ENCODE results near the gene EEFSEC.
A peak's percentile ranks its signal among the peaks of the same experiment; 100 is the strongest.

Gene EEFSEC

GRCh38 chr3:128320551-128321340 is 167.5 kb downstream of the EEFSEC start:
- DNase-seq, result peak; percentile 12

- DNase-seq, result peak; percentile 22
Measured at GRCh38 chr3:128321418-128321817, 168.1 kb downstream of the EEFSEC start.

GRCh38 chr3:128322030-128323022 is 169.0 kb downstream of the EEFSEC start:
- peak; percentile 45 for DNase-seq

DNA sequence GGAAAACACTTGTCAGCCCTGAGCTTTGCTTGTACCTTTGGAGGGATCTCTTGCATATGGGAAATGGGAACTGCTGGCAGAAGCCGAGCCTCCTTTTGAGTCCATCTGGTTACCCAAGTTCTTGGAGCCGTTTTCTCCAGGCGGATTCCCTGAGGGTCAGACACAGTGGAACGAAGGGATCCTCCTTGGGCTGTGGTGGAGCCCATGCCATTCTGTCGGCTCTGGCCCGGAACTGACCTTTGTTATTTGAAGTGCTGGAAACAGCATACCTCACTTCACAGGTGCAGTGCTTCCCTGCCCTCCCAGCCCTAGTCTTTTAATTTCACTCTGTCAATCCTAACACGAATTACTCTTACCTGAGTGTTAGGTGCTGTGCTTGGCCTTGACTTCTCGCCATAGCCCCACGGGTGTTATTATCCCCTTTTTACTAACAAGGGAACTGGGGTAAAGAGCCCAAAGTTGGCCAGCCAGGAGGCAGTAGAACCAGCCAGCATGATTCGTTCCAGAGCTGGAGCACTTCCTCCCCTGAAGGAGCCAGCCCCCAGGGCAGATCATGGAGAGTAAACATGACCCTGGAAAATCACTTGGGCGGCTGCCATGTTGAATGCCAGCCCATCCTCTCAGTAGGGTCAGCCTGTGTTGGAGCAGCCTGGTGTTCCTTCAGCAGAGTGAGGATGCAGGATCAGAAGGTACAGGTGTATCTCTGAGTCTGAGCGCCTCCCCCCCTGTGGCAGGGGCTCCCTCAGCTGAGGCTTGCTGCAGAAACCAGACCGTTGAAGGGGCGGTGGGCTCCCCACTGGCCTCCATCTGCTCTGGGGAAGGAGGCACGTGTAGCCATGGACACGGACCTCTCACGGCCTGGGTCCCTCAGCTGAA is 170.2 kb downstream of the EEFSEC start:
- DNase-seq, result no peak

DNA sequence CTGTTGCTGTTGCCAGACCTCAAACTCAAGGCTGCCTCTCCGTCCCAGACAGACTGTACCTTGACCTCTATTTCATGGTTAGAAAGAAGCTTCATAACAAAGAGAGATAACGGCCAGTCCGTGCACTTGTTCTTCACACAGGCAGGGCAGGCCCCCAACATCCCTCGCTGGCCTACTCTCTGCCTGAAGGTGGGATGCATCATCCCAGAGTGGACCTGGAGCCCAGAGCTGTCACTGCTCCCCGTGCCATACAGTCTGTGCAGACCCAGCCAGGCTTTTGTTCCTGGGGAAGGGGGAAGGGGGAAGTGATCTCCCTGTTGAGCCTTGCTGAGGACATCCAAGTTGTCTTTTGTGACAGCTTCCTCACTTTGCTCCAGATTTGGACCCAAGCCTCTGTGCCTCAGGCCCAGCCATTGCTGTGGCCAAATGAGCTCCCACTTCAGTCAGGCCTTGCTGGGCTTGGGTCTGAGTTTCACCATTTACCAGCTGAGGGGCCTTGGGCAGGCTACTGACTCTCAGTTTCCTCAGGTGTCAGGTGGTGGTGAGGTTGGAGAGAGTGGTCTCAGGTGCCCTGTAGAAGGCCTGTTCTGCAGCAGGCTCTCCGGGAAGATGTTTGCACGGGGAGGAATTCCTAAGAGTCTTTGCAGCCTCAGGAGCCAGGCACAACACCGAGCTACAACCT is 171.8 kb downstream of the EEFSEC start:
- DNase-seq, result no peak

GRCh38 chr3:128326051-128326823 is 173.0 kb downstream of the EEFSEC start:
- peak; percentile 12 for DNase-seq

DNA sequence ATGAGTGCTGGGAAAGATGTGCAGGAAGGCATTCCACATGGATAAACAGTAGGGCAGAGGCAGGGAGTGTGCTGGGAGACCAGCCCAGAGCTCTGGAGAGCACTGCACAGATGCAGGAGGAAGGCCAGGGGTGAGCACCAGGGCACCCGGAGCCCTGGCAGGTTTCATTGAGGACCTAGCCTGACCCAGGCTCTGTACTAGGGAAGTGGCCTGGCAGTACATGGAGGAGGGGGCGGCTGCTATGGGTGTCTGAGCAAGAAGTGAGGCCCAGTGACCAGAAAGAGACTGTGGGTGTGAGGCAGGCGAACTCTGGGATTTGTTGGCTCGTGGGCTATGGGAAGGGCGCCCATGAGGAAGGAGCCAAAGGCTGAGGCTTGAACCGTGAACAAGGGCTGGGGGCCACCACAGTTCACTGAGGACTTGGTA is 174.3 kb downstream of the EEFSEC start:
- DNase-seq, result peak; percentile 17

GRCh38 chr3:128328546-128329458 is 175.5 kb downstream of the EEFSEC start:
- peak; percentile 11 for DNase-seq

DNA sequence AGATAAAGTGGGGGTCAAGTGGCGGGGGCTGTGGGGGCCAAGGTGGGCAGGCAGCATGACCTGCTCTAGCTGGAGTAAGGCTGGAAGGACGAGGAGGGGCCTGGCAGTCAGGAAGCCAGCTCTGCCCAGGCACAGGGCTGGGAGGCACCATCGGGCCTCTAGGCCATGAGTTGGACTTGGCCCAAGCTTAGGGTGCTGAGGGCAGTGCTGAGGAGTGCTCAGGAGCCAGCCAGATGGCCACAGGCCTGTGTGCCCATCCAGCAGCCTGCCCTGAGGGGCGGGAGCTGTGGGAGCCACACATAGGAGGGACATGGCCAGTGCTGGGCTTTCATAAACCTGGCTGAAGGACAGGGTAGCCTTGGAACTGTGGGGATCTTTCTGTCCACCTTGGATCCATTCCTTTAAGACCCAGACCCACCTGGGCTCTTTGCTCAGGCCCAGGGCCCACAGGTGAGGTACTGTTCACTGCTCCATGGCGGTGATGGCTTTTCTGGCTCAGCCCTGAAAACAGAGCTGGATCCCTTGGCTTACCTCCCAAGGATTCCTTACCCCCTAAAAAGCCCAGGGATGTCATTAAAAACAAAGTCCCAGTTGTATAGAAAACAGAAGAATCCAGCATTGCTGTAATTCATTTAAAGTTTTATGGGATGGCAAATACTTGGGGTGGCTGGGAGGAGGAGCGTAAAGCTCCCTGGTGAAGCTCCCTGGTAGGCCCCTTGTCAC is 176.4 kb downstream of the EEFSEC start:
- DNase-seq, result no peak

DNA sequence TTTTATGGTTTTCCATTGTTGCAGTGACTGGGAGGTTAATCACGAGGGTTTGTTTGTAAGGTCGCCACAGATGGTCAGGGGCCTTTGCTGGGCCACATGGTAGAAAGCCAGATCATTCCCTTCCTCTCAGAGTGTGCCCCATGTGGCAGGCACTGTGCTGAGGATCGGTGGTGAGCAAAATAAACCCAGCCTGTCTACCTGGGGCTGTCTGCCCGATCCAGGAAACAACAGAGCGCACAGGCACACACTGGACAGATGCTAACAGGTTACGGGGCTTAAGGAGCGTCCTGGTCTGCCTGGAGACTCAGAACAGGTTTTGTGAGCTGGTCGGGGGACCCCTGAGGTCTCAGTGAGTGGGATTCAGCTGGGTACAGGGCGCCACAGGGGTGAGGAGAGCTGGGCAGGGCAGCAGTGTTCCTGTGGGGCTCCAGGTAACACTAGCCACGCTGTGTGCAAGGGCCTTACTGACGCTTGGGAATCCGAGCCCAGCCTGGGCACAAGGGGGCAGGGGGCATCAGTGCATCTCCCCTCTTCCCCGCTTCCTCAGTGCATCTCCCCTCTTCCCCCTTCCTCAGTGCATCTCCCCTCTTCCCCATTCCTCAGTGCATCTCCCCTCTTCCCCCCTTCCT is 177.0 kb downstream of the EEFSEC start:
- no peak for DNase-seq

DNA sequence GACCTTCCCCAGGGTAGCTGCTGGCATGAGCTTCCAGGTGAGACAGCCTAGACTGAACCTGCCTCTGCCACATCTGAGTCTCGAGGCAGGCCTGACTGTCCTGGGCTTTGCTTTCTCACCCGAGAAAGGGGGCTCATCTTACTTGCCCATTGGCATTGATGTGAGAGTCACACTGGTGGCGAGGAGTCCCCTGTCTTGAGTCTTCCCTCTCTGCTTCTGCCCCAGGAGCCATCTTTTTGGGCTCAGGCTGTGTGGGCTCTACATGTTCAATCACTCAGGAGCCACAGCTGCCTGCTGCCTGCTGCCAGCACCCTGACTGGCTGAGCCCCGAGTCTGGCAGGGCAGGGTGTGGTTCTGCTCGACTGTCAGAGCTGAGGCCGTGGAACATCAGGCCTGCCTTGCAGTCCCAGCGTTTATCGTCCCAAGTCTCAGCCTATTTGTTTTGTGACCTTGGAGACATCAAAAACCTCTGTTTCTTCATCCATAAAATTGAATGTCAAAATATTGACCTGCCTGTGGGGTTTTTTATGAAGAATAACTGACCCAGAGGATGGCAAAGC is 180.9 kb downstream of the EEFSEC start:
- no peak for DNase-seq

- no peak for DNase-seq
Measured at GRCh38 chr3:128334766-128335165, 181.5 kb downstream of the EEFSEC start.

DNA sequence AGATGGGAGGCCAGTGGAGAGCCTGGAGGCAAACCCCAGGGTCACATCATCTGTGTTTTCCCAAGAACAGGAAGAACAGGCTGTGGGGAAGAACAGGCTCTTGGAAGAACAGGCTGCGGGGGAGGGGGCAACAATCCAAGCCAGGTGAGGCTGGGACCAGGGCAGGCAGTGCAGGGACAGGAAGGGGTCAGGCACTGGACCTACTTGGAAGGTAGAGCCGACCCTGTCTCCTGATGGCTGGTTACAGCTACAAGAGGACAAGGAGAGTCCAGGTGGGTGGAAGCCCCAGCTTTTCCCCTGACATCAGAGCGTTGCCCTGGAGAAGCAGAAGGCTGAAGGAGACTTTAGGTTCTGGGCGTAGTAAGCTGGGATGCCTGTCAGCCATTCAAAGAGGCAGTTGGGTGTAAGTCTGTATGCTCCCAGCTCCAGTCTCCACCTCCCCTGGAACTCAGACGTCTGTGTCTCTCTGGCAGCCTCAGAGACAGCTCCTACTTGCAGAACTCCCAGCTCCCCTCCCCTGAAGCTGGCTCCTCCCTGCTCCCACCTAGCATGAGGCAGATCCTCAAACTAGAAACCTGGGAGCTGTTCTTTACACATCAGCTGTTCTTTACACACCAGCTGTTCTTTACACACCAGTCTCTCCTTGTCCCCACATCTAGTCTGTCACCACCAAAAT is 182.5 kb downstream of the EEFSEC start:
- no peak for DNase-seq

DNA sequence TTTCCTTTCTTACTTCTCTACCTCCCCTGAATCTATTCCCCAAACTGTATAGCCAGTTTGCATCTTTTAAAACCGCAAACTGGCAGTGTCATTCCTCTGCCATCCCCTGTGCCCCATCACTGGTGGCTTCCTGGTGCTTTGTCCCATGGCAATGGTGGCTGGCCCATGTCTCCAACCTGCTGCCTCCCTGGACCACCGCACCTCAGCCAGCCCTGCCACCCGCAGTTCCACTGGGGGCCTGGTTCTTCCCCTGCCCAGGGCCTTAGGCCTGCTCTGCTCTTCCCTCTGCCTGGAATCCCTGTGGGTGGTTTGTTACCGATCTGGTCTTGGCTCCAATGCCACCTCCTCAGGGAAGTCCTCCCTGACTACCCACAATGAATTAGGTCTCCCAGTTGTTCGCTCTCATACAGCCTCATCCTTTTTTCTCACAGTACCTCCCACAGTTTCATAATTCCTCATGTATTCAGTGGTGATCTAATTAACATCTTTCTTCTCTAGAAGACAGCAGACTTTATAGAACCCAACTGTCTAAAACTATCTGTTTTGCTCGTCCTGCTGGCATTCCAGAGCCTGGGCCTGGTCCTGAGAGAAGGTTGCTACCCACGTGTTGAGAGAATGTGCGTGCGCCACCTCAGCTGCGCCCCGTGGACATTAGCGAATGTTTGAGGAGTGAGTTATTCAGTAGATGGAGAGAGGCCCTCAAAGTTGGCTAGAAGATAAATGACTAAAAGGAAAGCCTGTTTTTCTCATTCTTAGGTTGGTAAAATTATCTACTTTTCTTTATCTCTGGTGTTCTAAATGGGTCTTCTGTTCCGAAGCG is 183.3 kb downstream of the EEFSEC start:
- no peak for DNase-seq

GRCh38 chr3:128337305-128337704 is 184.0 kb downstream of the EEFSEC start:
- DNase-seq, result no peak

DNA sequence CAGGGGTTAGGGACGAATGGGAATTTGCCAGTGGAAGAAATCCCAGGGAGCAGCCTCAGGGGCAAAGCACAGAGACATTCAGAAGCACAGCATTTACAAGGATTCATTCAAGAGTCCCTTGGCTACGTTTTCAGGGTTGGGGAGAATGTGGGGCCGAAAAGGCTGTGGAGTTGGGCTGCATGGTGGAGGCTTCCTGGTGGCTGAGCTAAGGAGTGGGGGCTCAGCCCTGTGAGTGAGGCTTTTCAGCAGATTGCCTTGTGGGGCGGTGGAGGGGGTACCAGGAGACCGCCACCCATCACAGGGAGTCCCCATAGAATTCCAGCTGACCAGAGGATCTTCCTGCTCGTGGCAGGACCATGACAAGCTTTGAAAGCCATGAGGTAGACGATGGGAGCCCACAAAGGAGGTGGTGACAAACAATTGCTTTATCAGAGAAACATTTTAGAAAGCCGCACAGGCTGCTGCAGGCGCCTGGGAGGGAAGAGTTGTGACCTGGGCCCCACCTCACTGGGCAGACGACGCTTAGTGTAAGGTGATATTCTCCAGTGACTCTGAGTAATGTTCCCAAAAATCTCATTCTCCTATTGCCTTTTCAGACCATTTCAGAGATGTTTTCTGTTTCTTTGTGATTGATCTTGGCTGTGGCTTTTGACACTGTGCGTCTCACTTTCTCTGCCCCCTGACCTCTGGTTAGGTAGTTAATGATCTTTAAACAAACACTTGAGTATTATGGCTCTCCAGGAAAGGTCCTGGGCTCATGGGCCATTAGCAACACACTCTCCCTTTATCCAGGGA is 185.5 kb downstream of the EEFSEC start:
- no peak for DNase-seq
